Measurements from ENCODE around the gene SNX20. TPM values are rescaled to one million over a fixed set of nuclear protein-coding genes. Genes with fewer than 3 reads are reported as not detected.

Gene SNX20
- total and polyA plus RNA-seq, 2 of the 13 experiments (the other 11 are each of a cell fraction or from before 2014, with no cell fraction given) = not detected

DNA sequence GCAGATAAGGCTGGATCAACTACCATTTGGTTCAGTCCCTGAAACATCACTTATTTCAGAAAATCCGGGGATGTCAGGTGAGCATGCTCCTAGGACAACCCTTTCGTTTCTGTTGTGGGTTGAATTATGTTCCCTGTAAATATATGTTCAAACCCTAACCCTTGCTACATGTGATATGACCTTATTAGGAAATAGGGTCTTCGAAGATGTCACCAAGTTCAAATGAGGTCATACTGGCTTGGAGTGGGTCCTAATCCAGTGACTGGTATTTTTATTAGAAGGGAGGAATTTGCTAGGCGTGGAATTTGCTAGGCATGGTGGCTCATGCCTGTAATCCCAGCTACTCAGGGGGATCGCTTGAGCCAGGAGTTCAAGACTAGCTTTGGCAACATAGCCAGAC, 21.3 kb downstream of the SNX20 start:
- Histone ChIP-seq H3K9ac (ENCODE audit: insufficient read depth, low read depth, low read length) (no peak overlapping the region), H3K27me3 (ENCODE audit: control insufficient read depth in 1 of 2, insufficient read depth in 2 of 2, low read length in 2 of 2) (peaks cover 0 to 1% of the 10 kb centered on the region in 2 experiments; a peak in 1 of 5 replicates), H3K36me3 (replicated peaks in 1 of 2; ENCODE audit: control insufficient read depth in 1 of 2, insufficient read depth in 2 of 2, low read length in 2 of 2) (no peaks in the 10 kb centered on the region), H4K20me1 (ENCODE audit: insufficient read depth, low read length) (no peaks in the 10 kb centered on the region), H3K9me3 (ENCODE audit: low read length) (no peaks in the 10 kb centered on the region), H2AFZ (ENCODE audit: low read length) (no peak overlapping the region), H3K79me2 (ENCODE audit: insufficient read depth, low read length) (no peaks in the 10 kb centered on the region), H3K4me3 (replicated peaks in 1 of 3; ENCODE audit: insufficient read depth in 1 of 3, low read depth in 2 of 3, low read length in 3 of 3) (no peak overlapping the region), H3K27ac (ENCODE audit: extremely low read length, insufficient read depth, low read length) (no peak overlapping the region), H3K4me1 (ENCODE audit: insufficient read depth, low read length) (peaks cover 19% of the 10 kb centered on the region), H3K4me2 (ENCODE audit: low read depth, low read length) (no peak overlapping the region)
- no peak for FAIRE-seq
- in situ Hi-C loops (cut with HindIII; ENCODE audit: extremely low pct_ligation_motif_present, low pct_unique_long_range_greater_than_20kb) = loop anchor here (10.0 kb wide), 1 partner anchor 395 kb away; the partner anchor contains the start of gene ADCY7
- POLR2A ChIA-PET = no interaction called here
- intact Hi-C loops (cut with micrococcal nuclease; ENCODE audit: unreplicated experiment) = loop anchor here (10.0 kb wide), 1 partner anchor 415 kb away; no protein-coding TSS in a partner anchor
- no TSS peak for BruUV-seq (replicated peaks)
- CTCF ChIA-PET (ENCODE audit: low intra/inter-chr PET ratio, low total read pairs) = no interaction called here
- TF ChIP-seq ETV5 (CRISPR knock-in tag; IDR thresholded peaks at IDR 0.05; ENCODE audit: borderline replicate concordance) = no peak
- 0 out of 2 replicates have a peak, but pooled peaks have one; percentile 12 for TF ChIP-seq SRF (IDR thresholded peaks at IDR 0.05; ENCODE audit: low read depth, low read length)
- WGBS (ENCODE audit: low lambda C conversion rate) = 84% methylated on average over 5 of the region's 5 CpGs
- DNase-seq (ENCODE audit: low spot score) = no peak
- ATAC-seq = no peak

DNA sequence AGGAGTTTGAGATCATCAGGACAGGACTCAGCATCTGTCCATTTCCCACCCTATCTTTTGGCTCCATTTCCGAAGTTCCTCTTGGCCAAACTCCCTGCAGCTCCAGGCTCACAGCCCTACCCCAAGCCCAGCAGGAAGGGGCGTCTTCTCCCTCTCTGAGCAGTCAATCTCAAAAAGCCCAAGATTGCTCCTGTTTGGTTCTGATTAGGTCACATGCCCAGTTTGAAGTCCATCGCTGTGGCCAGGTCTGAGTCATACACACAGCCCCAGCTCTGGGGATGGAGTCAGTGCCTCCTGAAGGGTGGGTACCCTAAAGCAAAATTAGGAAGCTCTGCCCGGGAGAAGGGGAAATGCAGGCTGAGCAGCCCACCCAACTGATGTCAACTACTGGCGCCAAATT, 23.9 kb downstream of the SNX20 start:
- ChIA-PET POLR2A (interaction anchor here (0.7 to 0.9 kb wide), 2 partner anchors 8 to 41 kb away, joined by 3 to 4 read pairs; no protein-coding TSS in a partner anchor), CTCF (ENCODE audit: low intra/inter-chr PET ratio, low total read pairs) (no interaction called here)
- H2AFZ ChIP-seq (ENCODE audit: low read length) = no peak overlapping the region
- H3K27me3 ChIP-seq (ENCODE audit: control insufficient read depth in 1 of 2, insufficient read depth in 2 of 2, low read length in 2 of 2) = peaks cover 0 to 1% of the 10 kb centered on the region in 2 experiments; a peak in 1 of 5 replicates
- H3K9ac ChIP-seq (ENCODE audit: insufficient read depth, low read depth, low read length) = no peak overlapping the region
- 17% methylated on average over 5 of the region's 5 CpGs for WGBS (ENCODE audit: low lambda C conversion rate)
- peaks cover 15% of the 10 kb centered on the region for H3K4me1 ChIP-seq (ENCODE audit: insufficient read depth, low read length)
- H3K9me3 ChIP-seq (ENCODE audit: low read length) = no peaks in the 10 kb centered on the region
- no peaks in the 10 kb centered on the region for H4K20me1 ChIP-seq (ENCODE audit: insufficient read depth, low read length)
- in situ Hi-C loops (cut with HindIII; ENCODE audit: extremely low pct_ligation_motif_present, low pct_unique_long_range_greater_than_20kb) = no loop called here
- no peak for FAIRE-seq
- intact Hi-C loops (cut with micrococcal nuclease; ENCODE audit: unreplicated experiment) = no loop called here
- H3K79me2 ChIP-seq (ENCODE audit: insufficient read depth, low read length) = no peaks in the 10 kb centered on the region
- no peak overlapping the region for H3K27ac ChIP-seq (ENCODE audit: extremely low read length, insufficient read depth, low read length)
- DNase-seq (ENCODE audit: low spot score) = no peak
- no TSS peak for BruUV-seq (replicated peaks)
- H3K36me3 ChIP-seq (replicated peaks in 1 of 2; ENCODE audit: control insufficient read depth in 1 of 2, insufficient read depth in 2 of 2, low read length in 2 of 2) = no peaks in the 10 kb centered on the region
- H3K4me3 ChIP-seq (replicated peaks in 1 of 3; ENCODE audit: insufficient read depth in 1 of 3, low read depth in 2 of 3, low read length in 3 of 3) = no peak overlapping the region
- ATAC-seq = peak; percentile 79
- peak overlapping the region; percentile 43 for H3K4me2 ChIP-seq (ENCODE audit: low read depth, low read length)
- TF ChIP-seq ZNF451 (CRISPR knock-in tag; IDR thresholded peaks at IDR 0.05) = no peak
- no peak for TF ChIP-seq ZNF598 (CRISPR knock-in tag; IDR thresholded peaks at IDR 0.05; ENCODE audit: borderline replicate concordance)
- no peak for TF ChIP-seq SALL2 (CRISPR knock-in tag; IDR thresholded peaks at IDR 0.05)
- TF ChIP-seq, protein P1, sequence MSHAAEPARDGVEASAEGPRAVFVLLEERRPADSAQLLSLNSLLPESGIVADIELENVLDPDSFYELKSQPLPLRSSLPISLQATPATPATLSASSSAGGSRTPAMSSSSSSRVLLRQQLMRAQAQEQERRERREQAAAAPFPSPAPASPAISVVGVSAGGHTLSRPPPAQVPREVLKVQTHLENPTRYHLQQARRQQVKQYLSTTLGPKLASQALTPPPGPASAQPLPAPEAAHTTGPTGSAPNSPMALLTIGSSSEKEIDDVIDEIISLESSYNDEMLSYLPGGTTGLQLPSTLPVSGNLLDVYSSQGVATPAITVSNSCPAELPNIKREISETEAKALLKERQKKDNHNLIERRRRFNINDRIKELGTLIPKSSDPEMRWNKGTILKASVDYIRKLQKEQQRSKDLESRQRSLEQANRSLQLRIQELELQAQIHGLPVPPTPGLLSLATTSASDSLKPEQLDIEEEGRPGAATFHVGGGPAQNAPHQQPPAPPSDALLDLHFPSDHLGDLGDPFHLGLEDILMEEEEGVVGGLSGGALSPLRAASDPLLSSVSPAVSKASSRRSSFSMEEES (CRISPR knock-in tag; IDR thresholded peaks at IDR 0.05) = peak; percentile 56; the same call in 1 of the 2 replicates
- peak; percentile 75 for TF ChIP-seq BHLHE40 (IDR thresholded peaks at IDR 0.05; ENCODE audit: low read length)
- TF ChIP-seq GFI1 (CRISPR knock-in tag; IDR thresholded peaks at IDR 0.05; ENCODE audit: borderline replicate concordance) = no peak
- TF ChIP-seq HMG20B (CRISPR knock-in tag; conservative IDR thresholded peaks at IDR 0.05) = no peak
- no peak for TF ChIP-seq ZNF792 (CRISPR knock-in tag; IDR thresholded peaks at IDR 0.05)
- TF ChIP-seq MED13 (CRISPR knock-in tag; IDR thresholded peaks at IDR 0.05) = no peak
- no peak for TF ChIP-seq ZNF790 (CRISPR knock-in tag; IDR thresholded peaks at IDR 0.05; ENCODE audit: borderline replicate concordance)
- TF ChIP-seq, protein P2, sequence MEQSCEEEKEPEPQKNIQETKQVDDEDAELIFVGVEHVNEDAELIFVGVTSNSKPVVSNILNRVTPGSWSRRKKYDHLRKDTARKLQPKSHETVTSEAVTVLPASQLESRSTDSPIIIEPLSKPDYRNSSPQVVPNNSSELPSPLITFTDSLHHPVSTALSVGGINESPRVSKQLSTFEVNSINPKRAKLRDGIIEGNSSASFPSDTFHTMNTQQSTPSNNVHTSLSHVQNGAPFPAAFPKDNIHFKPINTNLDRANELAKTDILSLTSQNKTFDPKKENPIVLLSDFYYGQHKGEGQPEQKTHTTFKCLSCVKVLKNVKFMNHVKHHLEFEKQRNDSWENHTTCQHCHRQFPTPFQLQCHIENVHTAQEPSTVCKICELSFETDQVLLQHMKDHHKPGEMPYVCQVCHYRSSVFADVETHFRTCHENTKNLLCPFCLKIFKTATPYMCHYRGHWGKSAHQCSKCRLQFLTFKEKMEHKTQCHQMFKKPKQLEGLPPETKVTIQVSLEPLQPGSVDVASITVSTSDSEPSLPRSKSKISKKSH (CRISPR knock-in tag; IDR thresholded peaks at IDR 0.05; ENCODE audit: borderline replicate concordance) = no peak

All from HepG2 (cell line).